Keratinocyte (primary cell): ENCODE measurements around the gene SYCN.

Experiments used
- EZH2 ChIP-seq: IDR thresholded peaks from one replicate; pipeline ENCODE4 v1.6.1; 2012; ENCODE audit warnings: inconsistent platforms, mild to moderate bottlenecking, low read length, moderate library complexity
- TF ChIP-seq, protein P1 (sequence below), 3 experiments: IDR thresholded peaks in 1 of 3; conservative IDR thresholded peaks in 1 of 3; optimal IDR thresholded peaks in 1 of 3; 2 replicates in 2 of 3; 3 replicates in 1 of 3; pipeline versions ENCODE3 to v1.5.1; 2011; ENCODE audit warnings: low read length in 3 of 3, mild to moderate bottlenecking in 3 of 3, moderate library complexity in 2 of 3, control low read depth in 1 of 3, inconsistent platforms in 1 of 3; ENCODE audit not compliant: insufficient read depth in 2 of 3; ENCODE audit errors: extremely low read depth in 1 of 3

DNA sequence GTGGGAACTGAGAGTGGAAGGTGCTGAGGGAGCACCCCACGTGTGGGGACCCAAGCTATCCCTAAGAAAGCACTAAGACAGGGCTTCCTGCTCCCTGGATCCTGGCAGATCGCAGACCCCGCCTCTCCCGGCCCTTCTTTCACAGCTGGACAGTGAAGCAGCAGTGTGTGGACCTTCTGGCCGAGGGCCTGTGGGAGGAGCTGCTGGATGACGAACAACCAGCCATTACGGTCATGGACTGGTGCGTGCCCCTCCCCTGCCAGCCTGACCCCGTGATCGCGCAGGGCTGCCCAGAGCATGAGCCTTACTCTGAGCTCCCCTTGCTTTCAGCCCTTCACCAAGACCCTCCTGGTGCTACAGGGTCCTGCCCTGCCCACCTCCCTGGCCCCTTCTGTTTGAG is 5.0 kb downstream of the SYCN start:
- TF ChIP-seq, protein P1, sequence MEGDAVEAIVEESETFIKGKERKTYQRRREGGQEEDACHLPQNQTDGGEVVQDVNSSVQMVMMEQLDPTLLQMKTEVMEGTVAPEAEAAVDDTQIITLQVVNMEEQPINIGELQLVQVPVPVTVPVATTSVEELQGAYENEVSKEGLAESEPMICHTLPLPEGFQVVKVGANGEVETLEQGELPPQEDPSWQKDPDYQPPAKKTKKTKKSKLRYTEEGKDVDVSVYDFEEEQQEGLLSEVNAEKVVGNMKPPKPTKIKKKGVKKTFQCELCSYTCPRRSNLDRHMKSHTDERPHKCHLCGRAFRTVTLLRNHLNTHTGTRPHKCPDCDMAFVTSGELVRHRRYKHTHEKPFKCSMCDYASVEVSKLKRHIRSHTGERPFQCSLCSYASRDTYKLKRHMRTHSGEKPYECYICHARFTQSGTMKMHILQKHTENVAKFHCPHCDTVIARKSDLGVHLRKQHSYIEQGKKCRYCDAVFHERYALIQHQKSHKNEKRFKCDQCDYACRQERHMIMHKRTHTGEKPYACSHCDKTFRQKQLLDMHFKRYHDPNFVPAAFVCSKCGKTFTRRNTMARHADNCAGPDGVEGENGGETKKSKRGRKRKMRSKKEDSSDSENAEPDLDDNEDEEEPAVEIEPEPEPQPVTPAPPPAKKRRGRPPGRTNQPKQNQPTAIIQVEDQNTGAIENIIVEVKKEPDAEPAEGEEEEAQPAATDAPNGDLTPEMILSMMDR (optimal IDR thresholded peaks at IDR 0.05 in 1 of 3, IDR thresholded peaks at IDR 0.05 in 1 of 3, conservative IDR thresholded peaks at IDR 0.05 in 1 of 3; ENCODE audit: extremely low read depth in 1 of 3, insufficient read depth in 2 of 3, low read length in 3 of 3) = no peak
- TF ChIP-seq EZH2 = no peak
